Measurements from ENCODE around the gene CENPVL3. TPM values are rescaled to one million over a fixed set of nuclear protein-coding genes. Genes with fewer than 3 reads are reported as not detected.

The CENPVL3 gene
- total RNA-seq, 3 donors from 2014 or later, result not detected

DNA sequence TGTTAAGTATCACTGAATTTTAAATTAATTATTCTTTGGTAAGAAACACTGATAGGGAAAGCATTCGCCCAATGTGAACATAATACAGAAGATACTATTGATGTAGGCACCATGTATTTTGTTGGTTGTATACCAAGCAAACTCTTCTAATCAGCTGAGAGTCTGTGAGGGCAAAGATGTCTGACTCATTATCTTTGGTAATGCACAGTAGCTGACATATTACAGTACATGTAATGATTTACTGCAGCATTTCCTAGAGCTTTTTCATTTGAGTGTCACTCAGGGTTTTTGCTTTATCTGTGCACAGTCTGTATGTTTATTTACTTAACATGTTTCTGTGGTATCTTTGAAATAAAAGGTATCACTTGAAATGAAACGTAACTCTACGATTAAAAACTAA, 49.2 kb downstream of the CENPVL3 start:
- no peak overlapping the region for H3K4me3 ChIP-seq
- H3K4me1 ChIP-seq, result no peaks in the 10 kb centered on the region
- intact Hi-C loops (cut with DNase I; ENCODE audit: low total_unique reads), result no loop called here
- H3K36me3 ChIP-seq, result no peaks in the 10 kb centered on the region
- H3K27ac ChIP-seq, result no peak overlapping the region
- peaks cover 0 to 41% of the 10 kb centered on the region in 2 donors for H3K27me3 ChIP-seq
- DNase-seq (ENCODE audit: low spot score in 2 of 2), result no peak
- TF ChIP-seq POLR2A (IDR thresholded peaks at IDR 0.05) (no peak), POLR2AphosphoS5 (IDR thresholded peaks at IDR 0.05) (no peak)
- TF ChIP-seq, protein P1, sequence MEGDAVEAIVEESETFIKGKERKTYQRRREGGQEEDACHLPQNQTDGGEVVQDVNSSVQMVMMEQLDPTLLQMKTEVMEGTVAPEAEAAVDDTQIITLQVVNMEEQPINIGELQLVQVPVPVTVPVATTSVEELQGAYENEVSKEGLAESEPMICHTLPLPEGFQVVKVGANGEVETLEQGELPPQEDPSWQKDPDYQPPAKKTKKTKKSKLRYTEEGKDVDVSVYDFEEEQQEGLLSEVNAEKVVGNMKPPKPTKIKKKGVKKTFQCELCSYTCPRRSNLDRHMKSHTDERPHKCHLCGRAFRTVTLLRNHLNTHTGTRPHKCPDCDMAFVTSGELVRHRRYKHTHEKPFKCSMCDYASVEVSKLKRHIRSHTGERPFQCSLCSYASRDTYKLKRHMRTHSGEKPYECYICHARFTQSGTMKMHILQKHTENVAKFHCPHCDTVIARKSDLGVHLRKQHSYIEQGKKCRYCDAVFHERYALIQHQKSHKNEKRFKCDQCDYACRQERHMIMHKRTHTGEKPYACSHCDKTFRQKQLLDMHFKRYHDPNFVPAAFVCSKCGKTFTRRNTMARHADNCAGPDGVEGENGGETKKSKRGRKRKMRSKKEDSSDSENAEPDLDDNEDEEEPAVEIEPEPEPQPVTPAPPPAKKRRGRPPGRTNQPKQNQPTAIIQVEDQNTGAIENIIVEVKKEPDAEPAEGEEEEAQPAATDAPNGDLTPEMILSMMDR (IDR thresholded peaks at IDR 0.05), result no peak
- no peaks in the 10 kb centered on the region for H3K9me3 ChIP-seq

DNA sequence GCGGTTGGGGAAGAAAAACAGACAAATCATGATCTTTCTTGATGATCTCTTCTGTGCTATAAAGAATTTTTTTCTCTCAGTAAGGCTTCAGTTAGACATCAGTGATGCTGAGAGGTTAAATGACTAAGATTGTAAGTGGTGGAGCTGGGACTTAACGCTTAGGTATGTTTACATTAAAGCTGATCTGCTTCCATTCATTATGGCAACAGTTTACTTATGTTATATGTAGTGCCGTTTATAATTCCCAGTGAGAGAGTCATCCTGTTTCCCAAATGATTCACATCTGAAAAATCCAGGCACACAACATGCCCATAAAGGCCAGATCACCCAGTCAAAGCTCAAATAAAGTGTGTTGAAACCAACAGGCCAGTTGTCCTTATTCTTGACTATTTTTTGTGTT, 50.1 kb downstream of the CENPVL3 start:
- Histone ChIP-seq H3K27ac (no peak overlapping the region), H3K4me1 (no peaks in the 10 kb centered on the region), H3K9me3 (peaks cover 2 to 4% of the 10 kb centered on the region in 2 donors), H3K27me3 (peaks cover 0 to 36% of the 10 kb centered on the region in 2 donors), H3K36me3 (no peaks in the 10 kb centered on the region), H3K4me3 (no peak overlapping the region)
- intact Hi-C loops (cut with DNase I; ENCODE audit: low total_unique reads), result no loop called here
- DNase-seq (ENCODE audit: low spot score in 2 of 2), result no peak
- TF ChIP-seq, protein P1 (IDR thresholded peaks at IDR 0.05), result no peak
- TF ChIP-seq POLR2A (IDR thresholded peaks at IDR 0.05), result no peak
- TF ChIP-seq POLR2AphosphoS5 (IDR thresholded peaks at IDR 0.05), result no peak

Other genes starting within 250 kb of the CENPVL3 start
- 1 to 10 TPM; 1.4 to 2.6 (median 2.2) TPM for gene NUDT11, start 122.3 kb downstream of the CENPVL3 start, total RNA-seq
- gene CENPVL2, start 63.9 kb upstream of the CENPVL3 start, total RNA-seq, result not detected
- not detected for gene CENPVL1, start 91.6 kb upstream of the CENPVL3 start, total RNA-seq
- gene GSPT2, start 124.5 kb upstream of the CENPVL3 start, total RNA-seq, result 1 to 10 TPM; 5.9 to 8.6 (median 7.7) TPM